ENCODE results near the gene EOMES.

Gene EOMES

DNA sequence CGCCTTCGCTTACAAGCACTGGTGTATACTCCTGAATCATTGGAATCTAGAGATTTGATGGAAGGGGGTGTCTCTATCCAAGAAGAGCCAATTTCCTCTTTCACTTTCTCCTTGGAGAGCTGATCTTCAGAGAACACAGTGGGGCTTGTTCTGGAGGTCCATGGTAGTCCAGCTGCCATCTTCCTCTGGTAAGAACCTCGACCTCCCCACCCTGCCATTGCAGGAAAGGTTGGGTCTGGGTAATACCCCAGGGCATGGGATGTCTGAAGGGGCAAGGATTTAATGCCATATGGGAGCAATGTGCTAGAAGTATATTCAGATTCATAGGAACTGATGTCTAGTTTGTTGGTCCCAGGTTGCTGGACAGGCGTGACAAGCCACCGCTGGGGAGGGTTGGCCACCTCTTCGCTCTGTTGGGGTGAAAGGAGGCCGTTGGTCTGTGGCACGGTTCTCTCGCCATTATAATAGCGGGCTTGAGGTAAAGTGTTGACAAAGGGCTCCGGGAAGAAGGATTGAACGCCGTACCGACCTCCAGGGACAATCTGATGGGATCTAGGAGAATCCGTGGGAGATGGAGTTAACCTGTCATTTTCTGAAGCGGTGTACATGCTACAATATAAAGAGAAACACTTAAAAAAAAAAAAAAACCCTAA, 4.8 kb downstream of the EOMES start:
- TF ChIP-seq, protein P1, sequence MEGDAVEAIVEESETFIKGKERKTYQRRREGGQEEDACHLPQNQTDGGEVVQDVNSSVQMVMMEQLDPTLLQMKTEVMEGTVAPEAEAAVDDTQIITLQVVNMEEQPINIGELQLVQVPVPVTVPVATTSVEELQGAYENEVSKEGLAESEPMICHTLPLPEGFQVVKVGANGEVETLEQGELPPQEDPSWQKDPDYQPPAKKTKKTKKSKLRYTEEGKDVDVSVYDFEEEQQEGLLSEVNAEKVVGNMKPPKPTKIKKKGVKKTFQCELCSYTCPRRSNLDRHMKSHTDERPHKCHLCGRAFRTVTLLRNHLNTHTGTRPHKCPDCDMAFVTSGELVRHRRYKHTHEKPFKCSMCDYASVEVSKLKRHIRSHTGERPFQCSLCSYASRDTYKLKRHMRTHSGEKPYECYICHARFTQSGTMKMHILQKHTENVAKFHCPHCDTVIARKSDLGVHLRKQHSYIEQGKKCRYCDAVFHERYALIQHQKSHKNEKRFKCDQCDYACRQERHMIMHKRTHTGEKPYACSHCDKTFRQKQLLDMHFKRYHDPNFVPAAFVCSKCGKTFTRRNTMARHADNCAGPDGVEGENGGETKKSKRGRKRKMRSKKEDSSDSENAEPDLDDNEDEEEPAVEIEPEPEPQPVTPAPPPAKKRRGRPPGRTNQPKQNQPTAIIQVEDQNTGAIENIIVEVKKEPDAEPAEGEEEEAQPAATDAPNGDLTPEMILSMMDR (IDR thresholded peaks at IDR 0.05), result no peak

- TF ChIP-seq, protein P1 (IDR thresholded peaks at IDR 0.05), result no peak
Measured at GRCh38 chr3:27716309-27716708, 5.8 kb downstream of the EOMES start.

GRCh38 chr3:27715863-27716262, 6.3 kb downstream of the EOMES start:
- TF ChIP-seq, protein P1 (IDR thresholded peaks at IDR 0.05), result no peak

- TF ChIP-seq, protein P1 (IDR thresholded peaks at IDR 0.05), result no peak
Measured at GRCh38 chr3:27715454-27715806, 6.7 kb downstream of the EOMES start.

DNA sequence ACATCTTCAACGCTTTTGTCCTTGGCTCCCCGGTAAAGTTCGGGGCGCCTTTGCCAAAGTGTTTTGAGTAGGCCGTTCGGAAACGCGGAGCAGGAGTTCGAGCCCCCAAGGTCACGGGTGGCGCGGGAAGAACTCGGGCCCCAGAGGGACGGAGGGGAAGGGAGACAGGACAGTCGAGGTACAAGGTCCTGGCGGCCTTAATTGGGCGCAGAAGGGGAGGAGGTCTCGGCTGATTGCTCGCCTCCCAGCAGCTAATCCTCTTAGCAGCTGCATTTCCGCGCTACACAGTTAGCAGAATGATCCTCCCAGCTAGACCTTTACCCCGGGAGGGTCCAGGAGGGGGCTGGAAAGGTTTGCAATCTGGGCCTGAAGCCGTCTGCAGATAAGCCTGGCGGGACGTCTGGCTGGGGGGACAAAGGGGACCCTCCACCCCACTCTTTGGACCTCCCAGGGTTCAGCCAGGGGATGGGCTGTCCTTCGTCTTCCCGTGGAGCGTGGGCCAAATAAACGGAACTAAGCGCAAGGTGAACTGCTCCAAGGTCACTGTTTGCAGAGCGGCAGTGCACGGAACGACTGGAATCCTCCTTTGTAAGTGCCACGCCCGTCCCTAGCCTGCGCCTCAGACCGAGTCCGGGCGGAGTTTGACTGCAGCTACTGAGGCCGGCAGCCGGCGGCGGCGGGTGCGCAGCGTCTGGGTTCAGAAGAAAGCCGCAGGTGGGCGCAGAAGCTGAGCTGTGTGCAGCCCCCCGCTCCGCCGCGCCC, 7.2 kb downstream of the EOMES start:
- TF ChIP-seq, protein P1 (IDR thresholded peaks at IDR 0.05), result no peak

- TF ChIP-seq, protein P1 (IDR thresholded peaks at IDR 0.05), result no peak
Measured at GRCh38 chr3:27714146-27714526, 8.0 kb downstream of the EOMES start.

DNA sequence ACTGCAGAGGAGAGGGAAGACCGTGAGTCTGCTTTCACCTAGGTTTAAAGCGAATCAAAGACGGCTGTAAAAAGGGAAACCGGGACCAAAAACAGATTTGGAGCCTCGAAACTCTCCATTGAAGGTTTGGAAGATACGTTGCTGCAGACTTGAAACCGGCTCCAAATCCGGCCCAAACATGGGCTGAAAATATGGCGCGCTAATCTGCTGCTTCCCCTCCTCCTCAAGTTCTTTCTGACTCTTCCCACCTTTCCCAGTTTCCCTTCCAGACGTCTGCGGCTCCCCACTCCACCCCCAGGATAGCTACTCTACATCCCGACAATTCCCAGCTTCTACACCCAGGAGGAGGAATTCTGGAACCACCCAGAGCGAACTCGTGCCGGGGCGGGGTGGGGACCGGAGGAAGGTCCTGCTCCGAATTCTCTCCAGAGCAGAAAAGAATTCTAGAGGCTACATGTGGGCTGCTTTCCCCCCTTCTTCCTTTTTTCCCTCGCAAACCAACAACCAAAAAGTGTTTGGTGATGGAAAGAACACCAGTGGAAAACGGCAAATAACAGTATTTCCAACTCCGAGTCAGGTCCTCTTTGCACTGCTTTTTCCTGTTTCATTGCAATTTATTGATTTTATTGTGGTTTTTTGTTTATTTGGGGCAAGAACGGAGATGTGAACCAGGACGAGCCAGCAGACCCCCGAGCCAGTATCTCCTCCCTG, 8.5 kb downstream of the EOMES start:
- TF ChIP-seq, protein P1 (IDR thresholded peaks at IDR 0.05), result no peak

Measured in LNCAP (cell line).